Keratinocyte (primary cell): ENCODE data around the gene RAI14. TPM values are rescaled to one million over a fixed set of nuclear protein-coding genes. Genes with fewer than 3 reads are reported as not detected.

ENCODE experiments used
- DNase-seq: peaks from one replicate; pipeline ENCODE4 v3.0.0-alpha.2; 2011; ENCODE audit warnings: low read depth, missing footprints, low spot score
- FAIRE-seq: peaks from 2 replicates; lab custom pipeline; 2011; peaks lifted over from hg19 to GRCh38; lab: Jason Lieb, UNC
- H2AFZ ChIP-seq: 2 replicates; pipeline ENCODE4 v1.6.0; 2012; ENCODE audit warnings: low read length, control low read depth, inconsistent platforms; ENCODE audit not compliant: control insufficient read depth
- H3K27ac ChIP-seq: 2 replicates; pipeline ENCODE4 v1.5.1; 2011; ENCODE audit warnings: low read length; ENCODE audit not compliant: control insufficient read depth, insufficient read depth
- H3K27me3 ChIP-seq: 3 replicates; pipeline ENCODE4 v1.6.0; 2011; ENCODE audit warnings: low read length; ENCODE audit not compliant: control insufficient read depth, insufficient read depth; ENCODE audit errors: extremely low read depth
- H3K36me3 ChIP-seq, 2 experiments: 2 replicates in 1 of 2; 3 replicates in 1 of 2; pipeline ENCODE4 v1.5.1; 2011; ENCODE audit warnings: low read length in 2 of 2, mild to moderate bottlenecking in 1 of 2; ENCODE audit not compliant: control insufficient read depth in 2 of 2, insufficient read depth in 2 of 2; ENCODE audit errors: extremely low read depth in 1 of 2
- H3K4me1 ChIP-seq: 3 replicates; pipeline ENCODE4 v1.5.1; 2011; ENCODE audit warnings: low read length; ENCODE audit not compliant: control insufficient read depth, insufficient read depth; ENCODE audit errors: extremely low read depth
- H3K4me2 ChIP-seq: 3 replicates; pipeline ENCODE4 v1.6.0; 2011; ENCODE audit warnings: low read depth, low read length; ENCODE audit not compliant: control insufficient read depth, insufficient read depth; ENCODE audit errors: extremely low read depth
- H3K4me3 ChIP-seq, 3 experiments: fragments of 200-600 bp in 1 of 3; sonication (generic) in 1 of 3; 2 replicates in 2 of 3; 3 replicates in 1 of 3; pipeline ENCODE4 v1.5.1; 2011 to 2016; ENCODE audit warnings: low read length in 3 of 3, mild to moderate bottlenecking in 3 of 3, control low read depth in 2 of 3, inconsistent platforms in 1 of 3, low read depth in 1 of 3, mixed read lengths in 1 of 3, mixed run types in 1 of 3, moderate library complexity in 1 of 3; ENCODE audit not compliant: control insufficient read depth in 2 of 3, insufficient read depth in 2 of 3; ENCODE audit errors: extremely low read depth in 1 of 3
- H3K79me2 ChIP-seq: 2 replicates; pipeline ENCODE4 v1.6.0; 2012; ENCODE audit warnings: low read length; ENCODE audit not compliant: control insufficient read depth, insufficient read depth
- H3K9ac ChIP-seq: 3 replicates; pipeline ENCODE4 v1.6.0; 2011; ENCODE audit warnings: low read length; ENCODE audit not compliant: control insufficient read depth, insufficient read depth; ENCODE audit errors: extremely low read depth
- H3K9me1 ChIP-seq: 3 replicates; pipeline ENCODE4 v1.6.0; 2011; ENCODE audit warnings: low read length; ENCODE audit not compliant: control insufficient read depth, insufficient read depth; ENCODE audit errors: extremely low read depth
- H3K9me3 ChIP-seq: 2 replicates; pipeline ENCODE4 v1.5.1; 2012; ENCODE audit warnings: low read depth, low read length; ENCODE audit not compliant: control insufficient read depth
- H4K20me1 ChIP-seq: 3 replicates; pipeline ENCODE4 v1.6.0; 2011; ENCODE audit warnings: low read length; ENCODE audit not compliant: control insufficient read depth, insufficient read depth; ENCODE audit errors: extremely low read depth
- EZH2 ChIP-seq: IDR thresholded peaks from one replicate; pipeline ENCODE4 v1.6.1; 2012; ENCODE audit warnings: inconsistent platforms, mild to moderate bottlenecking, low read length, moderate library complexity
- dilution Hi-C: fragments of 300-500 bp; cut with MboI; formaldehyde crosslinking; loops from one replicate; pipeline ENCODE4 v1.7.0; 2020; ENCODE audit warnings: low sequenced_read_pairs; ENCODE audit not compliant: extremely low pct_ligation_motif_present
- polyA plus RNA-seq, 5 experiments: library from polyadenylated mRNA; depleted of rRNA in 3 of 5; stranded (reverse) in 3 of 5; stranded (forward) in 1 of 5; unstranded in 1 of 5; fragments of >200 nt; gene quantifications; 1 replicate in 1 of 5; 2 replicates in 3 of 5; 3 replicates in 1 of 5; pipeline versions ENCODE4 v1.2.1 to v1.2.3, GENCODE V29; 2011 to 2012; ENCODE audit warnings: missing spikeins in 2 of 5, low read depth in 1 of 5, low replicate concordance in 1 of 5
- TF ChIP-seq, protein P1 (sequence below), 3 experiments: IDR thresholded peaks in 1 of 3; conservative IDR thresholded peaks in 1 of 3; optimal IDR thresholded peaks in 1 of 3; 2 replicates in 2 of 3; 3 replicates in 1 of 3; pipeline versions ENCODE3 to v1.5.1; 2011; ENCODE audit warnings: low read length in 3 of 3, mild to moderate bottlenecking in 3 of 3, moderate library complexity in 2 of 3, control low read depth in 1 of 3, inconsistent platforms in 1 of 3; ENCODE audit not compliant: insufficient read depth in 2 of 3; ENCODE audit errors: extremely low read depth in 1 of 3

The RAI14 gene
- polyA plus RNA-seq, 1 donor (not counting 4 experiments of a cell fraction or from before 2014, with no cell fraction given), result 31.4 TPM

DNA sequence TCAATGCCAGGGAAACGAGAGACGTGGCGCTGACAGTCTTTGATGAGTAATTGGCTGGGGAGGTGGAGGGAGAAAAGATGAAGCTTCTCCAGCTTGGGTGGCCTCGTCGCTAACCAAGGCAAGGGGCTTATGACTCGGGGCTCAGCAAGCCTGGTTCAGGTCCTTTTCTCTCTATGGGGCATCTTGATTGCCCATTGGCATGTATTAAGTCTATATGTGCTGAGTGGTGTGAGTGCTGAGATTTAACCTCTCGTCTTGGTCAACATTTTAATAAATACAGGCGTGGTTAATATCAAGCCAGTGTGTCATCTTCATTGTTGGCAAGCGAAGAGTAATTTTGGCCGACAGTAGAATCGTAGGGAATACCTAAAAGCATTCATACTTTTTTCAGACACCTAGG, 85.9 kb downstream of the RAI14 start:
- Histone ChIP-seq H3K27me3 (no peaks in the 10 kb centered on the region), H3K9me1 (no peaks in the 10 kb centered on the region), H3K9ac (no peak overlapping the region), H3K9me3 (no peaks in the 10 kb centered on the region), H3K4me3 (no peak overlapping the region), H3K27ac (no peak overlapping the region), H3K4me2 (no peak overlapping the region), H3K79me2 (no peaks in the 10 kb centered on the region), H3K4me1 (no peaks in the 10 kb centered on the region), H4K20me1 (no peaks in the 10 kb centered on the region), H2AFZ (no peak overlapping the region), H3K36me3 (no peaks in the 10 kb centered on the region)
- dilution Hi-C loops, result no loop called here
- DNase-seq (no peak), FAIRE-seq (no peak)
- no peak for TF ChIP-seq EZH2
- TF ChIP-seq, protein P1, sequence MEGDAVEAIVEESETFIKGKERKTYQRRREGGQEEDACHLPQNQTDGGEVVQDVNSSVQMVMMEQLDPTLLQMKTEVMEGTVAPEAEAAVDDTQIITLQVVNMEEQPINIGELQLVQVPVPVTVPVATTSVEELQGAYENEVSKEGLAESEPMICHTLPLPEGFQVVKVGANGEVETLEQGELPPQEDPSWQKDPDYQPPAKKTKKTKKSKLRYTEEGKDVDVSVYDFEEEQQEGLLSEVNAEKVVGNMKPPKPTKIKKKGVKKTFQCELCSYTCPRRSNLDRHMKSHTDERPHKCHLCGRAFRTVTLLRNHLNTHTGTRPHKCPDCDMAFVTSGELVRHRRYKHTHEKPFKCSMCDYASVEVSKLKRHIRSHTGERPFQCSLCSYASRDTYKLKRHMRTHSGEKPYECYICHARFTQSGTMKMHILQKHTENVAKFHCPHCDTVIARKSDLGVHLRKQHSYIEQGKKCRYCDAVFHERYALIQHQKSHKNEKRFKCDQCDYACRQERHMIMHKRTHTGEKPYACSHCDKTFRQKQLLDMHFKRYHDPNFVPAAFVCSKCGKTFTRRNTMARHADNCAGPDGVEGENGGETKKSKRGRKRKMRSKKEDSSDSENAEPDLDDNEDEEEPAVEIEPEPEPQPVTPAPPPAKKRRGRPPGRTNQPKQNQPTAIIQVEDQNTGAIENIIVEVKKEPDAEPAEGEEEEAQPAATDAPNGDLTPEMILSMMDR (optimal IDR thresholded peaks at IDR 0.05 in 1 of 3, IDR thresholded peaks at IDR 0.05 in 1 of 3, conservative IDR thresholded peaks at IDR 0.05 in 1 of 3; ENCODE audit: extremely low read depth in 1 of 3, insufficient read depth in 2 of 3, low read length in 3 of 3), result no peak

DNA sequence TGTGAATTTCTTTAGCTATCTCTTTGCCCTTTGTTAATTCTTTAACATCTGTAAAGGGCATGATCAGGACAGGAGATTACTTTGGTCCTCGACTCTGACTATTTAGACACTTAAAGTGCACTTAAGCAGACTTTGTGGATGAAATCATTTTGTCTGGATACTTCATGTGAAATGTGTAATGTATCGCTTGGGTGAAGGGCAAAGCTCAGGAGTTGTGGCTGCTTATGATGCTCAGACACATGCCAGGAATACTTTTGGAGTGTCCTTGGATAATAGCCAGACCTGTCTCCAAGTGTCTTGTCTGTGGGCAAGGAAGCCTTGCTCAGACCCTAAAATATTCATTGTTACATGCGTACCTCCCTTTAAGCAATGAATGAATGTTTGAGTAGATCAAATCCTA, 87.8 kb downstream of the RAI14 start:
- dilution Hi-C loops, result no loop called here
- Histone ChIP-seq H3K27ac (no peak overlapping the region), H3K27me3 (no peaks in the 10 kb centered on the region), H4K20me1 (no peaks in the 10 kb centered on the region), H2AFZ (no peak overlapping the region), H3K79me2 (no peaks in the 10 kb centered on the region), H3K4me2 (no peak overlapping the region), H3K9ac (no peak overlapping the region), H3K36me3 (no peaks in the 10 kb centered on the region), H3K9me1 (no peaks in the 10 kb centered on the region), H3K9me3 (no peaks in the 10 kb centered on the region), H3K4me1 (peaks cover 4% of the 10 kb centered on the region), H3K4me3 (no peak overlapping the region)
- FAIRE-seq (no peak), DNase-seq (no peak)
- TF ChIP-seq, protein P1 (optimal IDR thresholded peaks at IDR 0.05 in 1 of 3, IDR thresholded peaks at IDR 0.05 in 1 of 3, conservative IDR thresholded peaks at IDR 0.05 in 1 of 3; ENCODE audit: extremely low read depth in 1 of 3, insufficient read depth in 2 of 3, low read length in 3 of 3), result no peak
